ENCODE data around the gene INHA.

DNA sequence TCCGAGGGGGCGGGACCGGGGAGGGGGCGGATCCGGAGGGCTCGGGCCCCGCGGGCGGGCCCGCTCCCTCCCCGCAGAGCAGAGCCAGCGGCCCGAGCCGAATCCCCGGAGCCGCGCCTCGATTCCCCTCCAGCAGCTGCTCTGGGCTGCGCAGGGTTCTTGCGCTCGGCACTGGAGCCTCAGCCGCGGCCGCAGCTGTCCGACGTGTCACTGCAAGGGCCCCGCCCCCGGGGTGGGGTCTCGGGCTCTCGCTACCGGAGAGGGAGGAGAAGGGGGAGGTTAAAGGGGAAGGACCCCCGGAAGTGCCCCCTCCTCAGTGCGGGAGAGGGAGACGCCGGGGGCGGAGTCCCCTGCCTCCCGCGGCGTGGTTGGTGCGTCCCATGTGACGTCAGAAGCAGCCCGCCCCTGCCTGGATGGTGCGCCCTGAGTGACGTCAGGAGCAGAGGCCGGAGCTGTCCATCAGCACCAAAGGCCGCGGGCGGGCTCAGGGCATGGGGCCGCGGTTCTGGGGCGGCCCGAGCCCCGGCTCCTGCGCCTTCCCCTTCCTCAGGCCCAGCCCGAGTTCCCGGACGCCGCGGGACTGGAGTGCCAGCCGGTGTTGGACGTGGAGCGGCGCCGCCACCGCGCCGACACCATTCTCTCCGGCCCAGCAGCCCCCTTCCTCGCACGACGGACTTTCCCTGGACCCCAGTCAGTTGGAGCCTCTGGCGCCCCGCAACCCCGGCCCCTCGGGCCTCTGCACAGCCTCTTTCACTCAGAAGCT, 28.3 kb upstream of the INHA start, which contains the start of the genes CHPF and TMEM198:
- TF ChIP-seq, protein P1, sequence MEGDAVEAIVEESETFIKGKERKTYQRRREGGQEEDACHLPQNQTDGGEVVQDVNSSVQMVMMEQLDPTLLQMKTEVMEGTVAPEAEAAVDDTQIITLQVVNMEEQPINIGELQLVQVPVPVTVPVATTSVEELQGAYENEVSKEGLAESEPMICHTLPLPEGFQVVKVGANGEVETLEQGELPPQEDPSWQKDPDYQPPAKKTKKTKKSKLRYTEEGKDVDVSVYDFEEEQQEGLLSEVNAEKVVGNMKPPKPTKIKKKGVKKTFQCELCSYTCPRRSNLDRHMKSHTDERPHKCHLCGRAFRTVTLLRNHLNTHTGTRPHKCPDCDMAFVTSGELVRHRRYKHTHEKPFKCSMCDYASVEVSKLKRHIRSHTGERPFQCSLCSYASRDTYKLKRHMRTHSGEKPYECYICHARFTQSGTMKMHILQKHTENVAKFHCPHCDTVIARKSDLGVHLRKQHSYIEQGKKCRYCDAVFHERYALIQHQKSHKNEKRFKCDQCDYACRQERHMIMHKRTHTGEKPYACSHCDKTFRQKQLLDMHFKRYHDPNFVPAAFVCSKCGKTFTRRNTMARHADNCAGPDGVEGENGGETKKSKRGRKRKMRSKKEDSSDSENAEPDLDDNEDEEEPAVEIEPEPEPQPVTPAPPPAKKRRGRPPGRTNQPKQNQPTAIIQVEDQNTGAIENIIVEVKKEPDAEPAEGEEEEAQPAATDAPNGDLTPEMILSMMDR (IDR thresholded peaks at IDR 0.05 in 2 of 3, conservative IDR thresholded peaks at IDR 0.05 in 1 of 3; ENCODE audit: borderline replicate concordance in 1 of 3, insufficient read depth in 1 of 3, low read depth in 2 of 3, low read length in 2 of 3) = no peak
- TF ChIP-seq POLR2A (IDR thresholded peaks at IDR 0.05; ENCODE audit: borderline replicate concordance, extremely low read depth, insufficient read depth, insufficient read length) (peak; percentile 21), EGR1 (IDR thresholded peaks at IDR 0.05; ENCODE audit: low read depth) (no peak), RAD21 (IDR thresholded peaks at IDR 0.05; ENCODE audit: low read depth) (no peak), POLR2AphosphoS5 (IDR thresholded peaks at IDR 0.05; ENCODE audit: low read depth, low read length) (peak; percentile 92), CEBPB (IDR thresholded peaks at IDR 0.05; ENCODE audit: low read depth) (no peak), SIN3A (IDR thresholded peaks at IDR 0.05; ENCODE audit: low read depth) (no peak), EZH2phosphoT487 (IDR thresholded peaks at IDR 0.05; ENCODE audit: borderline replicate concordance) (no peak), JUND (IDR thresholded peaks at IDR 0.05) (no peak)
- TF ChIP-seq, protein P2, sequence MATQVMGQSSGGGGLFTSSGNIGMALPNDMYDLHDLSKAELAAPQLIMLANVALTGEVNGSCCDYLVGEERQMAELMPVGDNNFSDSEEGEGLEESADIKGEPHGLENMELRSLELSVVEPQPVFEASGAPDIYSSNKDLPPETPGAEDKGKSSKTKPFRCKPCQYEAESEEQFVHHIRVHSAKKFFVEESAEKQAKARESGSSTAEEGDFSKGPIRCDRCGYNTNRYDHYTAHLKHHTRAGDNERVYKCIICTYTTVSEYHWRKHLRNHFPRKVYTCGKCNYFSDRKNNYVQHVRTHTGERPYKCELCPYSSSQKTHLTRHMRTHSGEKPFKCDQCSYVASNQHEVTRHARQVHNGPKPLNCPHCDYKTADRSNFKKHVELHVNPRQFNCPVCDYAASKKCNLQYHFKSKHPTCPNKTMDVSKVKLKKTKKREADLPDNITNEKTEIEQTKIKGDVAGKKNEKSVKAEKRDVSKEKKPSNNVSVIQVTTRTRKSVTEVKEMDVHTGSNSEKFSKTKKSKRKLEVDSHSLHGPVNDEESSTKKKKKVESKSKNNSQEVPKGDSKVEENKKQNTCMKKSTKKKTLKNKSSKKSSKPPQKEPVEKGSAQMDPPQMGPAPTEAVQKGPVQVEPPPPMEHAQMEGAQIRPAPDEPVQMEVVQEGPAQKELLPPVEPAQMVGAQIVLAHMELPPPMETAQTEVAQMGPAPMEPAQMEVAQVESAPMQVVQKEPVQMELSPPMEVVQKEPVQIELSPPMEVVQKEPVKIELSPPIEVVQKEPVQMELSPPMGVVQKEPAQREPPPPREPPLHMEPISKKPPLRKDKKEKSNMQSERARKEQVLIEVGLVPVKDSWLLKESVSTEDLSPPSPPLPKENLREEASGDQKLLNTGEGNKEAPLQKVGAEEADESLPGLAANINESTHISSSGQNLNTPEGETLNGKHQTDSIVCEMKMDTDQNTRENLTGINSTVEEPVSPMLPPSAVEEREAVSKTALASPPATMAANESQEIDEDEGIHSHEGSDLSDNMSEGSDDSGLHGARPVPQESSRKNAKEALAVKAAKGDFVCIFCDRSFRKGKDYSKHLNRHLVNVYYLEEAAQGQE (IDR thresholded peaks at IDR 0.05; ENCODE audit: low read depth) = no peak

All from HCT116 (cell line).